IPS-15b (cell line): ENCODE measurements around the gene LRRTM4.

ENCODE experiments used
- H3K27me3 ChIP-seq: one replicate; pipeline ENCODE4 v1.6.1; 2013; ENCODE audit warnings: low read length; ENCODE audit not compliant: control insufficient read depth, insufficient read depth
- H3K36me3 ChIP-seq: one replicate; pipeline ENCODE4 v1.6.1; 2013; ENCODE audit warnings: low read length; ENCODE audit not compliant: control insufficient read depth, insufficient read depth
- H3K4me1 ChIP-seq: one replicate; pipeline ENCODE4 v1.6.1; 2013; ENCODE audit warnings: mild to moderate bottlenecking, low read length; ENCODE audit not compliant: control insufficient read depth, insufficient read depth
- H3K4me3 ChIP-seq: one replicate; pipeline ENCODE4 v1.5.1; 2013; ENCODE audit warnings: low read depth, low read length
- H3K9ac ChIP-seq: one replicate; pipeline ENCODE4 v1.6.1; 2013; ENCODE audit warnings: low read depth, mild to moderate bottlenecking, low read length
- H3K9me3 ChIP-seq: one replicate; pipeline ENCODE4 v1.6.1; 2013; ENCODE audit warnings: mild to moderate bottlenecking, low read length; ENCODE audit not compliant: control insufficient read depth, insufficient read depth

Gene LRRTM4

GRCh38 chr2:77469106-77469505 is 53.1 kb downstream of the LRRTM4 start:
- H3K4me3 ChIP-seq = no peak overlapping the region
- no peaks in the 10 kb centered on the region for H3K27me3 ChIP-seq
- H3K9me3 ChIP-seq = no peaks in the 10 kb centered on the region
- no peak overlapping the region for H3K9ac ChIP-seq
- no peaks in the 10 kb centered on the region for H3K36me3 ChIP-seq
- no peaks in the 10 kb centered on the region for H3K4me1 ChIP-seq

DNA sequence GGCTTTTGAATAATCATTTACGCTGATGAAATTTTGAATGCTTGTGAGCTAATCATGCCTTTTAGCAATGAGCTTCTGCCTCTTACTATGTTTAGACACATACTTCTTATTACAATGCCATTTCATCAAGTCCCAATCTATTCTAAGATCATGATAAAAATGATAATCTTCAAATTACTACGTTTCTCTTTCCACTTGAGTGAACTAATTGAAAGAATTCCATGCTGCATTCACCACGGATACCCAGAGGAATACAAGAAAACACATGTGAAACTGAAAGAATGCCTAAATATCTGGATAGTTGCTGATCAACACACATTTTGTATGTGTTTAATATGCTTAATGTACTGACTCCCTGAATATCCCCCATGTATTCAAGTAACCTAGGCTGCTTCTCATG is 62.3 kb downstream of the LRRTM4 start:
- no peaks in the 10 kb centered on the region for H3K36me3 ChIP-seq
- H3K27me3 ChIP-seq = no peaks in the 10 kb centered on the region
- H3K9me3 ChIP-seq = no peaks in the 10 kb centered on the region
- no peaks in the 10 kb centered on the region for H3K4me1 ChIP-seq
- H3K9ac ChIP-seq = no peak overlapping the region
- H3K4me3 ChIP-seq = no peak overlapping the region

- Histone ChIP-seq H3K9ac (no peak overlapping the region), H3K4me1 (no peaks in the 10 kb centered on the region), H3K9me3 (no peaks in the 10 kb centered on the region), H3K36me3 (no peaks in the 10 kb centered on the region), H3K4me3 (no peak overlapping the region), H3K27me3 (no peaks in the 10 kb centered on the region)
Measured at GRCh38 chr2:77458216-77458615, 64.0 kb downstream of the LRRTM4 start.

DNA sequence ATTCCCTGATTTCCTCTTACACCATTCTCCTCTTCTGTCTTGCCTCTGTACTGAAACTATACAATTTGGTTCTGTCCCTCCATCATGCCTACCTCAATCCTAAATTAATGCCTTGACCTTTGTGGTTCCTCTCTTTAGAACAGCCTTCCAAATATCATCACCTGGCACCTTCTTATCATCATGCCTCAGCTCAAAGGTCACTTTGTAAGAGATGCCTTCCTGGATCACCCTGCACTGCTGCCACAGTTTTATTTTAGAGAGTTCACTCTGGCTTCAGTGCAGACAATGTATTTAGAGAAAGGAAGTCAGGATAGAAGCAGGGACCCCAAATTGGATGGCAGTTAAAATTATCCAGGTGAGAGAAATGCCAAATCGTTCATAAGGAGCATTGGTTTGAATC is 64.5 kb downstream of the LRRTM4 start:
- Histone ChIP-seq H3K27me3 (no peaks in the 10 kb centered on the region), H3K9ac (no peak overlapping the region), H3K4me3 (no peak overlapping the region), H3K36me3 (no peaks in the 10 kb centered on the region), H3K9me3 (no peaks in the 10 kb centered on the region), H3K4me1 (no peaks in the 10 kb centered on the region)

DNA sequence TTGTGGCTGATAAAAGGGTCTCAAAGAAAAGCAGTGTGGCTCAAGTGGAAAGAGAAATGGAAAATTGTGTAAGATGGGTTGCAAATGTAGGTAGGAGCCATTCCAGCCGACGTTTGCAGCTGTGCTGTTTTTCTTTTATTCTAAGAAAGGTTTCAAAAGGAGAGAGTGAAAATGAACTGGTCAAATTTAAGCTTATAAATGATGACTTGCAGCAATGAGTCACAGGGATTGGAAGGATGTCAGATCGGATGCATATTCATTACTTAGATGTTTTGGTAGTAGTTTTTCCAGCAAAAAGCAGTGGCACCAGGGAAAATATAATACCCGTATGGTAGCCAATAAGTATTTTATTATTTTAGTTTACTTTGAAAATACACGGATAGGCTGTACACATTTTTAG is 79.1 kb downstream of the LRRTM4 start:
- H3K4me3 ChIP-seq = no peak overlapping the region
- H3K9ac ChIP-seq = no peak overlapping the region
- H3K27me3 ChIP-seq = no peaks in the 10 kb centered on the region
- no peaks in the 10 kb centered on the region for H3K36me3 ChIP-seq
- peaks cover 3% of the 10 kb centered on the region for H3K4me1 ChIP-seq
- no peaks in the 10 kb centered on the region for H3K9me3 ChIP-seq

- no peaks in the 10 kb centered on the region for H3K27me3 ChIP-seq
- no peaks in the 10 kb centered on the region for H3K36me3 ChIP-seq
- H3K9me3 ChIP-seq = no peaks in the 10 kb centered on the region
- no peak overlapping the region for H3K4me3 ChIP-seq
- H3K9ac ChIP-seq = no peak overlapping the region
- no peaks in the 10 kb centered on the region for H3K4me1 ChIP-seq
Measured at GRCh38 chr2:77434880-77435279, 87.3 kb downstream of the LRRTM4 start.

DNA sequence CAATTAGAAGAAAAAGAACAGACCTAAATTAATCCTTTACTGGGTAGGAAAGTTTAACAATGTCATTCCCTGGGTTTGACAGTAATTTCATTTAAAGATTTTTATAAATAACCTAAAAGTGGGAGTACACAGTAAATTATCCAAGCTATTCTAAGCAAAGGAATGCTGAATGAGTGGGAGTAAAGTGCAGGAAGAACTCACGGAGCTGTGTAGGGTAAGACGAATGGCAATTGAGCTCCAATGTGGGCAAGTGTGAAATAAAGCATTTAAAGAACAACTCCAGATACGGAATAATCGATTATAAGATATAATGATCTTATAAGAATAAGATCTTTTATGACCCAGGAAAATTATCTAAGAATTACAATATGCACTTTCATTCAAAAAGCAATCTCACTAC is 93.2 kb downstream of the LRRTM4 start:
- no peak overlapping the region for H3K4me3 ChIP-seq
- no peaks in the 10 kb centered on the region for H3K9me3 ChIP-seq
- no peak overlapping the region for H3K9ac ChIP-seq
- no peaks in the 10 kb centered on the region for H3K36me3 ChIP-seq
- no peaks in the 10 kb centered on the region for H3K27me3 ChIP-seq
- H3K4me1 ChIP-seq = no peaks in the 10 kb centered on the region

GRCh38 chr2:77421971-77422370 is 100.2 kb downstream of the LRRTM4 start:
- Histone ChIP-seq H3K4me3 (no peak overlapping the region), H3K9me3 (no peaks in the 10 kb centered on the region), H3K36me3 (no peaks in the 10 kb centered on the region), H3K4me1 (no peaks in the 10 kb centered on the region), H3K9ac (no peak overlapping the region), H3K27me3 (no peaks in the 10 kb centered on the region)

DNA sequence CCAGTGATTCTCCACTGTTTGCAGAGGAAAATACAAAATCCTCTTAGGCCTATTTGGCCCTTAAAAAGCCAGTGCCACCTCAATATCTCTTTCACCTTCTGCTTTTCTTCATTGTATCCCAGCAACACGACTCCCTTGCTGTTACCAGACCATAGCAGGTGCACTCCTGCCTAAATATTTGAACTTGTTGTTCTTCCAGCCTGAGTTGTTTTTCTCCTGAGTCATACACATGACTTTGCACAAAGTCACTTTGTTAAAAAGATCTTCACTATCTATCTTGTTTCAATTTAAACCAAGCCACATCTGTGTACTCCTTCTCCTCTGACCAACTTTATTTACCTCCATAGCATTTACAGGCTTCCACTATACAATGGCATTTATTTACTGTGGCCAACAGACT is 103.6 kb downstream of the LRRTM4 start:
- H3K9ac ChIP-seq = no peak overlapping the region
- no peaks in the 10 kb centered on the region for H3K36me3 ChIP-seq
- no peaks in the 10 kb centered on the region for H3K27me3 ChIP-seq
- no peak overlapping the region for H3K4me3 ChIP-seq
- H3K4me1 ChIP-seq = no peaks in the 10 kb centered on the region
- H3K9me3 ChIP-seq = no peaks in the 10 kb centered on the region

DNA sequence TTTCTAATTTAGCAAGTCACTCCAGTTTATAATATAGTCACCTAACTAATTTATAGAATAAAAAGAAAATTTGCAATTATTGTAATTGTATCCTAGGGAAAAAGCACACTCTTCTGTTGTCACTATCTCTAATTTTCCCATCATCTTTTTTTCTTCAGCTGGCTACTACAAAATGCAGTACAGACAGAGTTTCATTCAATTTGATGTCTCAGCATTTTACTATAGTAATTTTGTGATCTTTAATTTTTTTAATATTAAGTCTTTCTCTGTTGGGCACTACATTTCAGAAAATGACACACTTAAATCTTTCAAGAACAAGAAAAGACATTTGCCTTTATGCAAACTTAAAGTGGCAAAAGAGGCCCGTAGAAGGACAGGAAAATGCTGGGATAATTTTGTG is 118.0 kb downstream of the LRRTM4 start:
- no peak overlapping the region for H3K9ac ChIP-seq
- no peaks in the 10 kb centered on the region for H3K27me3 ChIP-seq
- no peaks in the 10 kb centered on the region for H3K36me3 ChIP-seq
- H3K4me3 ChIP-seq = no peak overlapping the region
- H3K9me3 ChIP-seq = no peaks in the 10 kb centered on the region
- no peaks in the 10 kb centered on the region for H3K4me1 ChIP-seq

DNA sequence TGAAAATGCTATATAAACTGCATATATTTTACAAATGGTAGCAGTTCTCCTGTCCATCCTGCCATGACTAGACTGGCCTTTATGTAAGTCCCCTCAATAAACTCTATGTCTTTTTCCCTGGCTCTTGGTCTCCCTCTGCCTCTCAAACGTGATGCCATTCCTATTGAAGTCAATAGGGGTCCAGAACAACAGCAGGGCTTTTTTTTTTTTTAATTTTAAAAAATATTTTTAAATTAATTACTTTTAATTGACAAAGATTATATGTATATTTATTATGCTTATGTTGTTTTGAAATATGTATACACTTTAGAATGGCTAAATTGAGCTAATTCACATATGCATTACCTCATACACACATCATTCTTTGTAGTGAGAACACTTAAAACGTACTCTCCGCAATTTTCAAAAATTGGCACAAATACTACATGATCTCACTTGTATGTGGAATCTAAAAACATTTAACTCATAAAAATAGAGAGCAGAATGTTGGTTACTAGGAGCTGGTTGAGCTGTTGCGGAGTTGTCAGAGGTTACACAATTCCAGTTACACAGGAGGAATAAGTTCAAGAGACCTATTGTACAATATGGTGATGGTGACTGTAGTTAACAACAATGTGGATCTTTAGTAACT is 123.1 kb downstream of the LRRTM4 start:
- Histone ChIP-seq H3K9ac (no peak overlapping the region), H3K36me3 (no peaks in the 10 kb centered on the region), H3K4me3 (no peak overlapping the region), H3K9me3 (no peaks in the 10 kb centered on the region), H3K27me3 (no peaks in the 10 kb centered on the region), H3K4me1 (peaks cover 4% of the 10 kb centered on the region)

GRCh38 chr2:77397763-77398162 is 124.4 kb downstream of the LRRTM4 start:
- H3K4me3 ChIP-seq = no peak overlapping the region
- H3K9me3 ChIP-seq = no peaks in the 10 kb centered on the region
- no peak overlapping the region for H3K9ac ChIP-seq
- H3K36me3 ChIP-seq = no peaks in the 10 kb centered on the region
- no peaks in the 10 kb centered on the region for H3K27me3 ChIP-seq
- peaks cover 7% of the 10 kb centered on the region for H3K4me1 ChIP-seq
